RWPE2 (cell line): ENCODE data around the gene AFF1.

Experiments
- ATAC-seq: fragments of 200-7000 bp; cut with Tn5 transposase; 3 replicates; pipeline ENCODE4 v1.9.1; 2021; ENCODE audit warnings: low read depth
- DNase-seq: peaks from one replicate; pipeline ENCODE4 v3.0.0-alpha.2; 2020; ENCODE audit warnings: low spot score
- H3K27ac ChIP-seq: fragments of 450-650 bp; 2 replicates; pipeline ENCODE4 v1.5.1; 2017; ENCODE audit warnings: mild to moderate bottlenecking; ENCODE audit not compliant: poor library complexity, severe bottlenecking
- H3K27me3 ChIP-seq: fragments of 250-450 bp; sonication (Bioruptor Pico); 2 replicates; pipeline ENCODE4 v1.5.1; 2021; ENCODE audit warnings: mild to moderate bottlenecking, moderate library complexity; ENCODE audit not compliant: insufficient read depth, poor library complexity, severe bottlenecking
- H3K36me3 ChIP-seq: fragments of 250-450 bp; sonication (Bioruptor Pico); 2 replicates; pipeline ENCODE4 v1.5.1; 2020; ENCODE audit warnings: low read depth, mild to moderate bottlenecking, moderate library complexity
- H3K4me1 ChIP-seq: fragments of 250-450 bp; sonication (Bioruptor Pico); 2 replicates; pipeline ENCODE4 v1.5.1; 2021; ENCODE audit warnings: mild to moderate bottlenecking, moderate library complexity; ENCODE audit not compliant: insufficient read depth, poor library complexity, severe bottlenecking
- H3K4me3 ChIP-seq: fragments of 250-450 bp; sonication (Bioruptor Pico); 2 replicates; pipeline ENCODE4 v1.5.1; 2021; ENCODE audit warnings: mild to moderate bottlenecking, moderate library complexity; ENCODE audit not compliant: severe bottlenecking
- H3K9me3 ChIP-seq: fragments of 250-450 bp; sonication (Bioruptor Pico); 2 replicates; pipeline ENCODE4 v1.5.1; 2021; ENCODE audit warnings: mild to moderate bottlenecking, moderate library complexity; ENCODE audit not compliant: severe bottlenecking
- TF ChIP-seq, protein P1 (sequence below): fragments of 450-650 bp; IDR thresholded peaks from one replicate; pipeline ENCODE4 v1.5.1; 2017; ENCODE audit warnings: mild to moderate bottlenecking, moderate library complexity; ENCODE audit not compliant: poor library complexity, severe bottlenecking

Gene AFF1

DNA sequence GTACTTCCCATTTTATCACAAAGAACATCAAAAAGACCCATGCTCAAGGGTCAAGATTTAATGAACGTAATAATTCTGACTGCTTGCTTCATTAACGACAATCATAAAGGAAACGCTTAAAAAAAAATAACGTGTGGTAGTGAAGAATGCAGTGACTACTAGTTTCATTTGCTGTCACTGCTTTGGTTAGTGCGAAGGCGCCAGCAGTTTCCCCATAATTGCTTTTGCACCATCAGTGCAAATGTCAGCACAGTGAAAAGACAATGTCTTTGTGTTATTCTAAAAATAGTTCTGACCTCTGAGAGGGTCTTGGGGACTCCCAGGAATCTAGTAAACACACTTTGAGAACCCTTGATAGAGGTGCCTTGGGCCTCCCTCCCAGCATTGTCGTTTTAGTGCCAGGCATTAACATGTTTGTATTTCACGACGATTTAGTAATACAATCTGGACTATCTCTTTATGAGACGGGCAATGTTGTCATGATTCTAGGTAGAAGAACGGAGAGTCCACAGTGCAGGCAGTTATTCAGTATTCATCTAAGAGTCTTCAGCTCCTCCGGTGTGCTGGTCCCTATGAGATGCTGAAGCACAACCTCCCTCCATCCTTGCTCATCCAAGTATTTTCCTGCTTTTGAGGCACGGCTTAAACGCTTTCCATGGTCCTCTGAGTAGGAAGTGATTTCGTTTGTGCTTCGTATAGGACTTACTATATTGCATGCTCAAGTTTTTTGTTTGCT is 71.0 kb downstream of the AFF1 start:
- Histone ChIP-seq H3K4me3 (peak overlapping the region; percentile 68), H3K4me1 (peaks cover 30% of the 10 kb centered on the region)
- DNase-seq, result no peak

DNA sequence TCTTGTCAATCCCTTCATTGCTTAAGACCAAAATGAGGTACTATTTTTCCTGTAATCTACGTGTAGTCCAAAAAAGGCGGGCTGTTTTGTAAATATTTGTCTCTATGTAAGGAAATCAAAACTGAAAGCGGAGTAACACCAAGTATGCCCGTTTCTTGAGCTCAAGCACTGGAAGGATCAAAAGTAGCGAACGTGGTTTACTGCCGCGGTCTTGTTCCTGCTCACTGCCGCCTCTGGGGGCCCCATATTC is 71.5 kb downstream of the AFF1 start:
- H3K36me3 ChIP-seq, result no peaks in the 10 kb centered on the region
- H3K9me3 ChIP-seq, result no peaks in the 10 kb centered on the region
- DNase-seq (no peak), ATAC-seq (no peak; the same call in 2 of the 3 replicates)
- H3K4me3 ChIP-seq, result peak overlapping the region; percentile 68
- H3K27me3 ChIP-seq, result no peaks in the 10 kb centered on the region
- H3K27ac ChIP-seq, result peak overlapping the region; percentile 82
- TF ChIP-seq, protein P1, sequence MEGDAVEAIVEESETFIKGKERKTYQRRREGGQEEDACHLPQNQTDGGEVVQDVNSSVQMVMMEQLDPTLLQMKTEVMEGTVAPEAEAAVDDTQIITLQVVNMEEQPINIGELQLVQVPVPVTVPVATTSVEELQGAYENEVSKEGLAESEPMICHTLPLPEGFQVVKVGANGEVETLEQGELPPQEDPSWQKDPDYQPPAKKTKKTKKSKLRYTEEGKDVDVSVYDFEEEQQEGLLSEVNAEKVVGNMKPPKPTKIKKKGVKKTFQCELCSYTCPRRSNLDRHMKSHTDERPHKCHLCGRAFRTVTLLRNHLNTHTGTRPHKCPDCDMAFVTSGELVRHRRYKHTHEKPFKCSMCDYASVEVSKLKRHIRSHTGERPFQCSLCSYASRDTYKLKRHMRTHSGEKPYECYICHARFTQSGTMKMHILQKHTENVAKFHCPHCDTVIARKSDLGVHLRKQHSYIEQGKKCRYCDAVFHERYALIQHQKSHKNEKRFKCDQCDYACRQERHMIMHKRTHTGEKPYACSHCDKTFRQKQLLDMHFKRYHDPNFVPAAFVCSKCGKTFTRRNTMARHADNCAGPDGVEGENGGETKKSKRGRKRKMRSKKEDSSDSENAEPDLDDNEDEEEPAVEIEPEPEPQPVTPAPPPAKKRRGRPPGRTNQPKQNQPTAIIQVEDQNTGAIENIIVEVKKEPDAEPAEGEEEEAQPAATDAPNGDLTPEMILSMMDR, result no peak
- peaks cover 32% of the 10 kb centered on the region for H3K4me1 ChIP-seq

More for the DNA sequence above, 71.0 kb downstream of the AFF1 start:
- Histone ChIP-seq H3K36me3 (no peaks in the 10 kb centered on the region), H3K27me3 (no peaks in the 10 kb centered on the region), H3K9me3 (no peaks in the 10 kb centered on the region), H3K27ac (peak overlapping the region; percentile 82)
- TF ChIP-seq, protein P1, result no peak
- ATAC-seq, result peak; percentile 13; the same call in 2 of the 3 replicates

DNA sequence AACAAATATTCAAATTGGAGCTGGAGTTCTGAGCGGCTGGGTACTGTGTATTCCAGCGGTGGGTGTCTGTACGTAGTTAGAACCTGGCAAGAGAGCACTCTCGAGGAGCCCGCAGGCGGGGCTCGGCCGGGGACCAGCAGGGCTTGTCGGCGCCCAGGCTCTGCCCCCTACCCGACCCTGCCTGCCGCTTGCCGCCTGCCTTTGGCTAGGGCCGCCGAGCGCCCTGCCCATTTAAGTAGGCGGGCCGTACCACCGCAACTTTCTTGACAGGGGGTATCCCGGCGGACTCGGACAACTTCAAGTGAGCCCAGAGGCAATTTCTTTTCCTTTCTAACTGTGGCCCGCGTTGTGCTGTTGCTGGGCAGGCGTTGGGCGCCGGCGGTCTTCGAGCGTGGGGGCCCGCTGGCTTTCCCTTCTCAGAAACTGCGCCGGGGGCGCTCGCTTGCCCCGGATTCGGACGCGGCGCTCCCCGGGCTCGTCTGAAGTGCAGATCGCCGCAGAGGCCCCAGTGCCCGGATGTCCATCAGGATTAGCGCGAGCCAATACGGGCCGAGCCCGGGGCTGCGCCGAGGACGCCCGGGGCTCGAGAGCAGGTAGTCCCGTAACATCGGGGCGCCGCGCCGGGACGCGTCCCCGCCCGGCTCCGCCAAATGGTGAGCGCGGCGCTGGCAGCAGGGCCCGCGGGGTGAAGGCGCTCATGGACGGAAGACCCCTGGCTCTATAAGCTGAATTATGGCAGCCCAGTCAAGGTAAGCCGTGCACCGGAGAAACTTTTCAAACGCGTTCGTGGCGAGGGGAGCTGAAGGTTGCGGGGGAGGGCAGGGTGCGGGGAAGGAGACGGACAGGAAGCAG is 72.1 kb downstream of the AFF1 start:
- DNase-seq (peak; percentile 94), ATAC-seq (peak; percentile 84)
- no peaks in the 10 kb centered on the region for H3K27me3 ChIP-seq
- TF ChIP-seq, protein P1, result peak; percentile 5
- H3K27ac ChIP-seq, result peak overlapping the region; percentile 82
- H3K4me1 ChIP-seq, result peaks cover 36% of the 10 kb centered on the region
- H3K4me3 ChIP-seq, result peak overlapping the region; percentile 68
- no peaks in the 10 kb centered on the region for H3K9me3 ChIP-seq
- H3K36me3 ChIP-seq, result no peaks in the 10 kb centered on the region

DNA sequence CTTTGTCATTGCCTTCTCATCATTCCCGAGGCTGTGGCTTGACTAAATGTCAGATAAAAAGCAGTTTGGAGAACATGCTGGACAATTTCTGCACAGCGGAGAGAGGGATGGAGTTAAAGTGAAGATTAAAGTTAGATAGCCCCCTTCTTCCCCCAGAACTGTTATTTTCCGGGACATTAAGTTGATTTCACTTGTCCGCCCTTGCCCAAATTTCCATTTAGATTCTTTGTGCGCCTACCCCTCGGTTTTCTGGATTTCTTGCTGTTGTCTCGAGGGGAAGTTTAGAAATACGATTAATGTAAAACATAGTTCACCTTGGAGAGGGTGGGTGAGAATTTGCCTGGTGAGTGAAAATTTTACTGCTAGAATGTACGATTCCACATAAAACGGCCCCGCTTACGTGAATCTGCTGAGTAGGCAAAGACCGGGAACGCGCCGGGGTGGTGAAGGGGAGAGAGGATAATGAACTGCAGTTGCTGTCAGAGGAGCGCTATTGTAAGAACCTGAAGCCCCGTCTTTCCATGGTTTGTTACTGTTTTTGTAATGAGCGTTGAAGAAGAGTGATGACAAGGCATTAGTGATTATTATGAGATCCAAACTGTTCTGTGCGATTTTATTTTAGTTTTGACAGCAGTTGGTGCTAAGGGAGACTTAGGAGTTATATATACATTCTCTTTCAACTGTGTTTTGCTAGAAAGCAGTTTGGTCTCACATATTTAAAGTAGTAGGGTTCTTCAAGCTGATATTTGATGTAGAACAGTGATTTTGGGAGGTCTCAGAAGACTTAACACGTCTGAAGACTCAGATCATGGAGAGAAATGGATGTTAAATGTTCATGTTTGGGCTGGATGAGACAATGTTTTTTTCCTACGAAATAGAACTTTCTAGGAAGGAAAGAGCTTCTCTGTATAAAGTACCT is 73.0 kb downstream of the AFF1 start:
- Histone ChIP-seq H3K27me3 (no peaks in the 10 kb centered on the region), H3K9me3 (no peaks in the 10 kb centered on the region), H3K36me3 (no peaks in the 10 kb centered on the region), H3K4me3 (peak overlapping the region; percentile 68), H3K27ac (peak overlapping the region; percentile 82), H3K4me1 (peaks cover 37% of the 10 kb centered on the region)
- no peak for ATAC-seq
- TF ChIP-seq, protein P1, result no peak
- no peak for DNase-seq
